Esophagus muscularis mucosa (tissue), 4 donors: ENCODE measurements around the gene C12orf60. TPM values are rescaled to one million over a fixed set of nuclear protein-coding genes. Genes with fewer than 3 reads are reported as not detected.

Experiments
- DNase-seq: peaks from one replicate; pipeline ENCODE4 v3.0.0-alpha.2; 2017; ENCODE audit errors: extremely low spot score
- H3K27ac ChIP-seq, 4 donors: fragments of 200-600 bp; sonication (generic); replicated peaks in 1 of 4; 1 replicate in 3 of 4; 2 replicates in 1 of 4; pipeline ENCODE4 v1.5.1; 2016 to 2019; ENCODE audit warnings: mild to moderate bottlenecking in 1 of 4
- H3K27me3 ChIP-seq, 4 donors: fragments of 200-600 bp; sonication (generic); one replicate each; pipeline versions ENCODE4 v1.5.1 to v1.6.0; 2016 to 2019
- H3K36me3 ChIP-seq, 4 donors: fragments of 200-600 bp; sonication (generic); one replicate each; pipeline ENCODE4 v1.5.1; 2016 to 2019
- H3K4me1 ChIP-seq, 4 donors: fragments of 200-600 bp; sonication (generic); one replicate each; pipeline ENCODE4 v1.5.1; 2016 to 2019
- H3K4me3 ChIP-seq, 4 donors: fragments of 200-600 bp; sonication (generic); 1 replicate in 2 of 4; 2 replicates in 2 of 4; pipeline ENCODE4 v1.5.1; 2016 to 2019; ENCODE audit warnings: mild to moderate bottlenecking in 4 of 4, moderate library complexity in 1 of 4
- H3K9me3 ChIP-seq, 4 donors: fragments of 200-600 bp; sonication (generic); 1 replicate in 3 of 4; 2 replicates in 1 of 4; pipeline ENCODE4 v1.5.1; 2016 to 2019
- EP300 ChIP-seq: sonication (generic); formaldehyde crosslinking; IDR thresholded peaks from one replicate; pipeline ENCODE4 v1.6.1; 2017; ENCODE audit warnings: antibody characterized with exemption
- POLR2A ChIP-seq: fragments of 450-650 bp; IDR thresholded peaks from one replicate; pipeline ENCODE4 v1.6.1; 2017; ENCODE audit warnings: antibody characterized with exemption, moderate library complexity, mild to moderate bottlenecking, low read depth
- POLR2AphosphoS5 ChIP-seq, 2 donors: sonication (generic); formaldehyde crosslinking; IDR thresholded peaks; one replicate each; pipeline ENCODE4 v1.6.1; 2017; ENCODE audit warnings: antibody characterized with exemption in 2 of 2
- WGBS: methylation state at CpG from one replicate; pipeline ENCODE4 v1.1.5; 2018; 5-methylcytosine and 5-hydroxymethylcytosine counted together
- intact Hi-C: fragments of 100-400 bp; cut with DNase I; formaldehyde crosslinking; loops from one replicate; pipeline ENCODE4 v1.15.1; 2023
- total RNA-seq, 4 donors: library from RNA; depleted of rRNA; stranded (reverse); fragments of >200 nt; gene quantifications; one replicate each; pipeline versions ENCODE4 v1.1.0 to v1.2.1, GENCODE V29; 2016
- TF ChIP-seq, protein P1 (sequence below), 3 experiments: fragments of 200-600 bp in 2 of 3; fragments of 450-650 bp in 1 of 3; sonication (generic) in 2 of 3; IDR thresholded peaks; one replicate each; pipeline ENCODE4 v1.5.1; 2017 to 2019; ENCODE audit warnings: antibody characterized with exemption in 3 of 3, mild to moderate bottlenecking in 2 of 3, moderate library complexity in 1 of 3

C12orf60 gene
- total RNA-seq, 4 donors from 2014 or later, result 0.66 to 2.1 (median 1.1) TPM

DNA sequence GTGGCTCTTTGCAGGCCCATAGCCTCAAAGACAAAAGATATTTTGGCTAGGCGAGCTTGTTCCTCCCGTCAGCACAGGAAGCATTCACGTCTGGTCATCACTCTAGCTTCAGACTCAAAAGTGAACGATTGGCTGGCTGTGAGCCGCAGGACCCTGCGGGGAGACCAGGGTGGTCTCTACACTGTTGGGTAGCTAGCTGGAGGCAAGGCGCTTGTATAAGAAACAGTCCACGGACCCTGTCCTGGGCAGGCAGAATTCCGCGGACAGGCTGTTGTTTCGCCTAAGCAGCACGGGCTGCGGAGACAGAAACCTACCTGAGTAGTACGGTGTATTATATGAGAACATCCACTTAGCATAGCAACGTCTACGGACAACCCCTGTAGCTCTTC, 29.8 kb upstream of the C12orf60 start:
- peaks cover 8 to 44% (median 35%) of the 10 kb centered on the region in 4 donors for H3K4me1 ChIP-seq
- DNase-seq, result no peak

DNA sequence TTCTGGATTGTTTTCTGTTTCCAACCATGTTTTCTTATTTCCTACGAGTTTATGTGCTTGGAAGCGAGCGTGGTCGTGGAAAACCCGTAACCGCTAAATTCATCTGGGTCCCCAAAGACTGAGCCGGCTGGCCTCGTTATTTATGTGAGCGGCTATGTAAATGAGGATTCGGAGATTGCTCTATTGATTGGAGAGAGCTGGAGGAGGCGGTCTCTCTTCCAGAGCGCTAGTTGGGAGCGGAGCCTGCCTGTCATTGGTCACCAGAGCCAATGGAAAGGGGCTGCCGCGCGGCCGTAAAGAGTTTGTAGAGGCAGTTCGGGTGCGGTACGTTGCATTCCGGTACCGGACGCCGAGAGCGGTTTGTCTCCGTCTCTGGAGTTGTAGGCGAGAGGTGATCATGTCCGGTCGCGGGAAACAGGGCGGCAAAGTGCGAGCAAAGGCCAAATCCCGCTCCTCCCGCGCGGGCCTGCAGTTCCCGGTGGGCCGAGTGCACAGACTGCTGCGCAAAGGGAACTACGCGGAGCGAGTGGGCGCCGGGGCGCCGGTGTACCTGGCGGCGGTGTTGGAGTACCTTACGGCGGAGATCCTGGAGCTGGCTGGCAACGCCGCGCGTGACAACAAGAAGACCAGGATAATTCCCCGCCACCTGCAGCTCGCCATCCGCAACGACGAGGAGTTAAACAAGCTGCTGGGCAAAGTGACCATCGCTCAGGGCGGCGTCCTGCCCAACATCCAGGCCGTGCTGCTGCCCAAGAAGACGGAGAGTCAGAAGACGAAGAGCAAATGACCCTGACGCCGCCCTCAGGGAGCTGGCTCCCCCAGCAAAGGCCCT, 29.2 kb upstream of the C12orf60 start:
- no peaks in the 10 kb centered on the region for H3K27me3 ChIP-seq
- peak overlapping the region; percentile 84 to 91 (median 88) for H3K4me3 ChIP-seq
- intact Hi-C loops, result loop anchor here (10.0 kb wide), 1 partner anchor 409 kb away; the partner anchor contains the start of gene ATF7IP
- no peak for TF ChIP-seq EP300
- peak; percentile 99 to 100 for TF ChIP-seq POLR2AphosphoS5 (IDR thresholded peaks at IDR 0.05)
- TF ChIP-seq POLR2A, result peak; percentile 95
- TF ChIP-seq, protein P1, sequence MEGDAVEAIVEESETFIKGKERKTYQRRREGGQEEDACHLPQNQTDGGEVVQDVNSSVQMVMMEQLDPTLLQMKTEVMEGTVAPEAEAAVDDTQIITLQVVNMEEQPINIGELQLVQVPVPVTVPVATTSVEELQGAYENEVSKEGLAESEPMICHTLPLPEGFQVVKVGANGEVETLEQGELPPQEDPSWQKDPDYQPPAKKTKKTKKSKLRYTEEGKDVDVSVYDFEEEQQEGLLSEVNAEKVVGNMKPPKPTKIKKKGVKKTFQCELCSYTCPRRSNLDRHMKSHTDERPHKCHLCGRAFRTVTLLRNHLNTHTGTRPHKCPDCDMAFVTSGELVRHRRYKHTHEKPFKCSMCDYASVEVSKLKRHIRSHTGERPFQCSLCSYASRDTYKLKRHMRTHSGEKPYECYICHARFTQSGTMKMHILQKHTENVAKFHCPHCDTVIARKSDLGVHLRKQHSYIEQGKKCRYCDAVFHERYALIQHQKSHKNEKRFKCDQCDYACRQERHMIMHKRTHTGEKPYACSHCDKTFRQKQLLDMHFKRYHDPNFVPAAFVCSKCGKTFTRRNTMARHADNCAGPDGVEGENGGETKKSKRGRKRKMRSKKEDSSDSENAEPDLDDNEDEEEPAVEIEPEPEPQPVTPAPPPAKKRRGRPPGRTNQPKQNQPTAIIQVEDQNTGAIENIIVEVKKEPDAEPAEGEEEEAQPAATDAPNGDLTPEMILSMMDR (IDR thresholded peaks at IDR 0.05), result peak in 1 of 3 experiments; percentile 5
- H3K4me1 ChIP-seq, result peaks cover 8 to 38% (median 29%) of the 10 kb centered on the region in 4 donors
- peak overlapping the region; percentile 92 to 98 (median 97) for H3K27ac ChIP-seq
- no peaks in the 10 kb centered on the region for H3K36me3 ChIP-seq
- H3K9me3 ChIP-seq, result no peaks in the 10 kb centered on the region
- DNase-seq, result peak; percentile 99
- under 1% methylated on average over 22 of the region's 67 CpGs for WGBS

More for the DNA sequence above, 29.8 kb upstream of the C12orf60 start:
- Histone ChIP-seq H3K4me3 (peak overlapping the region; percentile 84 to 91 (median 88)), H3K27me3 (no peaks in the 10 kb centered on the region), H3K27ac (peak overlapping the region; percentile 92 to 98 (median 97)), H3K36me3 (no peaks in the 10 kb centered on the region), H3K9me3 (no peaks in the 10 kb centered on the region)
- 2% methylated on average over 6 of the region's 16 CpGs for WGBS
- intact Hi-C loops, result loop anchor here (10.0 kb wide), 1 partner anchor 409 kb away; the partner anchor contains the start of gene ATF7IP
- no peak for TF ChIP-seq POLR2AphosphoS5 (IDR thresholded peaks at IDR 0.05)
- TF ChIP-seq EP300, result no peak
- TF ChIP-seq, protein P1 (IDR thresholded peaks at IDR 0.05), result no peak
- TF ChIP-seq POLR2A, result no peak

- peak overlapping the region; percentile 84 to 91 (median 88) for H3K4me3 ChIP-seq
- H3K36me3 ChIP-seq, result no peaks in the 10 kb centered on the region
- H3K27ac ChIP-seq, result peak overlapping the region; percentile 92 to 98 (median 97)
- peaks cover 8 to 34% (median 25%) of the 10 kb centered on the region in 4 donors for H3K4me1 ChIP-seq
- no peaks in the 10 kb centered on the region for H3K27me3 ChIP-seq
- intact Hi-C loops, result loop anchor here (10.0 kb wide), 1 partner anchor 410 kb away; the partner anchor contains the start of gene ATF7IP
- no peaks in the 10 kb centered on the region for H3K9me3 ChIP-seq
- WGBS, result 16% methylated on average over 15 of the region's 34 CpGs
- no peak for TF ChIP-seq EP300
- peak; percentile 32 to 55 for TF ChIP-seq POLR2AphosphoS5 (IDR thresholded peaks at IDR 0.05)
- DNase-seq, result peak; percentile 92
Measured at GRCh38 chr12:14774906-14775635, 28.4 kb upstream of the C12orf60 start.

- WGBS, result 53% methylated on average over 1 of the region's 1 CpG
- no peaks in the 10 kb centered on the region for H3K27me3 ChIP-seq
- H3K4me3 ChIP-seq, result peak overlapping the region; percentile 84 to 91 (median 88)
- no peaks in the 10 kb centered on the region for H3K36me3 ChIP-seq
- no peak for TF ChIP-seq EP300
- TF ChIP-seq, protein P1 (IDR thresholded peaks at IDR 0.05), result no peak
- intact Hi-C loops, result loop anchor here (10.0 kb wide), 1 partner anchor 411 kb away; the partner anchor contains the start of gene ATF7IP
- no peak for DNase-seq
- H3K27ac ChIP-seq, result peak overlapping the region; percentile 92 to 98 (median 97)
- H3K4me1 ChIP-seq, result peaks cover 8 to 34% (median 25%) of the 10 kb centered on the region in 4 donors
- no peaks in the 10 kb centered on the region for H3K9me3 ChIP-seq
Measured at GRCh38 chr12:14775636-14775980, 27.9 kb upstream of the C12orf60 start.
